MCF 10A (cell line): ENCODE results near the gene TNRC6B. TPM values are rescaled to one million over a fixed set of nuclear protein-coding genes. Genes with fewer than 3 reads are reported as not detected.

ENCODE experiments used
- BruUV-seq: library from RNA; stranded (reverse); fragments of 400-500 nt; replicated peaks from 2 replicates; lab custom pipeline; 2021; lab: Mats Ljungman, UMichigan
- CTCF ChIA-PET: fragments of 300-600 bp; sonication (Branson Sonifier 250); formaldehyde crosslinking; extraction: SDS; loops from one replicate; lab custom pipeline; 2021; ENCODE audit warnings: antibody characterized with exemption, inconsistent platforms; lab: Yijun Ruan, JAX
- POLR2A ChIA-PET: fragments of 300-600, 350-650 bp; sonication (Branson Sonifier 250); formaldehyde crosslinking; extraction: SDS; loops from one replicate; lab custom pipeline; 2020; ENCODE audit warnings: antibody characterized with exemption, inconsistent platforms; lab: Yijun Ruan, JAX
- DNase-seq: peaks from one replicate; pipeline ENCODE4 v3.0.0-alpha.2; 2018; ENCODE audit not compliant: unreplicated experiment
- H3K27ac Mint-ChIP-seq: one replicate; pipeline ENCODE4 v1.8.0; 2022; ENCODE audit warnings: mild to moderate bottlenecking, low read depth, mixed read lengths; ENCODE audit not compliant: unreplicated experiment
- H3K27me3 Mint-ChIP-seq: one replicate; pipeline ENCODE4 v1.8.0; 2022; ENCODE audit warnings: mixed read lengths; ENCODE audit not compliant: insufficient read depth, unreplicated experiment
- H3K36me3 Mint-ChIP-seq: one replicate; pipeline ENCODE4 v1.8.0; 2022; ENCODE audit warnings: mild to moderate bottlenecking, moderate library complexity, mixed read lengths; ENCODE audit not compliant: insufficient read depth, unreplicated experiment
- H3K4me1 Mint-ChIP-seq: one replicate; pipeline ENCODE4 v1.8.0; 2022; ENCODE audit warnings: mixed read lengths; ENCODE audit not compliant: insufficient read depth, unreplicated experiment
- H3K4me3 Mint-ChIP-seq: one replicate; pipeline ENCODE4 v1.8.0; 2022; ENCODE audit warnings: mild to moderate bottlenecking, moderate library complexity, mixed read lengths; ENCODE audit not compliant: unreplicated experiment
- H3K9me3 Mint-ChIP-seq: one replicate; pipeline ENCODE4 v1.8.0; 2022; ENCODE audit warnings: mixed read lengths; ENCODE audit not compliant: unreplicated experiment
- intact Hi-C: fragments of 100-400 bp; cut with micrococcal nuclease; formaldehyde crosslinking; loops from 2 replicates; pipeline ENCODE4 v1.14.1; 2022
- total RNA-seq: library from RNA; stranded (reverse); gene quantifications from 2 replicates; pipeline ENCODE4 v1.2.3, GENCODE V29; 2022
- TF ChIP-seq, protein P1 (sequence below): fragments of 200-600 bp; IDR thresholded peaks from one replicate; pipeline ENCODE4 v1.8.0; 2022; ENCODE audit warnings: antibody characterized with exemption, mild to moderate bottlenecking; ENCODE audit not compliant: unreplicated experiment

Gene TNRC6B
- total RNA-seq, 1 experiment from 2014 or later: 27.1 TPM

- ChIA-PET POLR2A (no interaction called here), CTCF (interaction anchor here (1.1 kb wide), 1 partner anchor 651 kb away, joined by 4 read pairs; no protein-coding TSS in a partner anchor)
- no peaks in the 10 kb centered on the region for H3K27me3 Mint-ChIP-seq
- peaks cover 7% of the 10 kb centered on the region for H3K36me3 Mint-ChIP-seq
- DNase-seq: no peak
- TF ChIP-seq, protein P1, sequence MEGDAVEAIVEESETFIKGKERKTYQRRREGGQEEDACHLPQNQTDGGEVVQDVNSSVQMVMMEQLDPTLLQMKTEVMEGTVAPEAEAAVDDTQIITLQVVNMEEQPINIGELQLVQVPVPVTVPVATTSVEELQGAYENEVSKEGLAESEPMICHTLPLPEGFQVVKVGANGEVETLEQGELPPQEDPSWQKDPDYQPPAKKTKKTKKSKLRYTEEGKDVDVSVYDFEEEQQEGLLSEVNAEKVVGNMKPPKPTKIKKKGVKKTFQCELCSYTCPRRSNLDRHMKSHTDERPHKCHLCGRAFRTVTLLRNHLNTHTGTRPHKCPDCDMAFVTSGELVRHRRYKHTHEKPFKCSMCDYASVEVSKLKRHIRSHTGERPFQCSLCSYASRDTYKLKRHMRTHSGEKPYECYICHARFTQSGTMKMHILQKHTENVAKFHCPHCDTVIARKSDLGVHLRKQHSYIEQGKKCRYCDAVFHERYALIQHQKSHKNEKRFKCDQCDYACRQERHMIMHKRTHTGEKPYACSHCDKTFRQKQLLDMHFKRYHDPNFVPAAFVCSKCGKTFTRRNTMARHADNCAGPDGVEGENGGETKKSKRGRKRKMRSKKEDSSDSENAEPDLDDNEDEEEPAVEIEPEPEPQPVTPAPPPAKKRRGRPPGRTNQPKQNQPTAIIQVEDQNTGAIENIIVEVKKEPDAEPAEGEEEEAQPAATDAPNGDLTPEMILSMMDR: no peak
- H3K9me3 Mint-ChIP-seq: no peaks in the 10 kb centered on the region
- H3K4me1 Mint-ChIP-seq: peaks cover 1% of the 10 kb centered on the region
- intact Hi-C loops: no loop called here
- H3K4me3 Mint-ChIP-seq: no peak overlapping the region
- no peak overlapping the region for H3K27ac Mint-ChIP-seq
- no TSS peak for BruUV-seq
These were observed 25.8 kb downstream of the TNRC6B start for GRCh38 chr22:40203572-40203971.

DNA sequence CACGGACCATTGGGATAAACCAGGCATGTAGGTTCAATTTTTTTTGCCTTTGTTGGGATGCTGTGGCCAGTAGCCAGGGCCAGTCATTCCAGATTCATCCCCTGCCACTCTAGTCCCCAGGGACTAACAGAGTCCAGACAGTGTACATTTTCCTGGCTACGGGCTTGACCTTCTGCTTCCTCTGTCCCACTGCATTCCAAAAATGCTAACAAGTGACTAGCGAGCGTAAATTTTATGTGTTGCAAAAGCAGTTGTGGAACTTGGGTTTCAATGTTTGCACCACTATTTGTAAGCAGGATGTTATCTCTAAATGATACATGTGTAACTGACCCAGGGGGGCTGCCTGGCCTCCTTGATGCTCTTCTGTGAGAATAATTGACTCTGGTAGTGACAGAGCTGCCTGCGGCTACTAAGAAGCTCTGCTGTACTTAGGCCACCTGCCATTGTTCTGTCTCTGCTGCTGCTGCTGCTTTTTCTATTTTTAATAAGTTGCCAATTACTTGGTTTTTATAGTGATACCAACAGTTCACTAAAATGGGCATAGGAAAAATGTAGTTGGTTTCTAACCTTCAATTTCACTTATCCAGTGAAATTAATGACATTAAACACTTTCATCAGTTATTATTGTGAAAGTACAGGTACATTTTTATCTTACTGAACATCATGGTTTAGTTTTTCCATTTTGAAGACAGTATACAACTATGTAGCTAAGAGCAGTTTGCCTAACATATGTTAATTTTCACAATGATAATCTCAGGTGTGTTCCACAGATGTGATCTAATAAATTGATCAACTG lies 26.8 kb downstream of the TNRC6B start:
- no peak overlapping the region for H3K27ac Mint-ChIP-seq
- no peaks in the 10 kb centered on the region for H3K4me1 Mint-ChIP-seq
- TF ChIP-seq, protein P1: no peak
- H3K27me3 Mint-ChIP-seq: no peaks in the 10 kb centered on the region
- peak; percentile 23 for DNase-seq
- no TSS peak for BruUV-seq
- CTCF ChIA-PET: no interaction called here
- H3K36me3 Mint-ChIP-seq: peaks cover 7% of the 10 kb centered on the region
- H3K4me3 Mint-ChIP-seq: no peak overlapping the region
- POLR2A ChIA-PET: interaction anchor here (1.6 kb wide), 1 partner anchor 8 kb away, joined by 4 read pairs; no protein-coding TSS in a partner anchor
- intact Hi-C loops: no loop called here
- no peaks in the 10 kb centered on the region for H3K9me3 Mint-ChIP-seq

GRCh38 chr22:40206561-40206960 lies 28.8 kb downstream of the TNRC6B start:
- DNase-seq: no peak
- no TSS peak for BruUV-seq
- peaks cover 11% of the 10 kb centered on the region for H3K36me3 Mint-ChIP-seq
- no peaks in the 10 kb centered on the region for H3K9me3 Mint-ChIP-seq
- peaks cover 1% of the 10 kb centered on the region for H3K4me1 Mint-ChIP-seq
- H3K4me3 Mint-ChIP-seq: no peak overlapping the region
- intact Hi-C loops: no loop called here
- POLR2A ChIA-PET: interaction anchor here (0.7 to 1.6 kb wide), 2 partner anchors 10 to 32 kb away, joined by 3 to 4 read pairs; no protein-coding TSS in a partner anchor
- CTCF ChIA-PET: interaction anchor here (0.6 kb wide), 1 partner anchor 12 kb away, joined by 4 read pairs; no protein-coding TSS in a partner anchor
- peak overlapping the region; percentile 54 for H3K27ac Mint-ChIP-seq
- no peaks in the 10 kb centered on the region for H3K27me3 Mint-ChIP-seq
- TF ChIP-seq, protein P1: no peak

GRCh38 chr22:40210818-40211217 lies 33.1 kb downstream of the TNRC6B start:
- intact Hi-C loops: no loop called here
- Mint-ChIP-seq H3K4me3 (no peak overlapping the region), H3K36me3 (peaks cover 11% of the 10 kb centered on the region), H3K4me1 (peaks cover 10% of the 10 kb centered on the region), H3K27me3 (no peaks in the 10 kb centered on the region), H3K9me3 (no peaks in the 10 kb centered on the region), H3K27ac (no peak overlapping the region)
- ChIA-PET POLR2A (interaction anchor here (0.8 kb wide), 1 partner anchor 8 kb away, joined by 3 read pairs; no protein-coding TSS in a partner anchor), CTCF (interaction anchor here (0.5 to 1.1 kb wide), 2 partner anchors 13 to 15 kb away, joined by 3 read pairs; no protein-coding TSS in a partner anchor)
- TF ChIP-seq, protein P1: no peak
- no TSS peak for BruUV-seq
- DNase-seq: no peak
